GM20000 (cell line): ENCODE results near the gene CBX8.
A peak's percentile ranks its signal among the peaks of the same experiment; 100 is the strongest.

Source experiments
- DNase-seq: peaks from one replicate; pipeline ENCODE4 v3.0.0; 2012; ENCODE audit warnings: low spot score
- TF ChIP-seq, protein P1 (sequence below): IDR thresholded peaks from 2 replicates; pipeline ENCODE4 v1.5.1; 2012; ENCODE audit warnings: mild to moderate bottlenecking, control low read depth; ENCODE audit errors: extremely low read depth, missing control alignments

Gene CBX8

DNA sequence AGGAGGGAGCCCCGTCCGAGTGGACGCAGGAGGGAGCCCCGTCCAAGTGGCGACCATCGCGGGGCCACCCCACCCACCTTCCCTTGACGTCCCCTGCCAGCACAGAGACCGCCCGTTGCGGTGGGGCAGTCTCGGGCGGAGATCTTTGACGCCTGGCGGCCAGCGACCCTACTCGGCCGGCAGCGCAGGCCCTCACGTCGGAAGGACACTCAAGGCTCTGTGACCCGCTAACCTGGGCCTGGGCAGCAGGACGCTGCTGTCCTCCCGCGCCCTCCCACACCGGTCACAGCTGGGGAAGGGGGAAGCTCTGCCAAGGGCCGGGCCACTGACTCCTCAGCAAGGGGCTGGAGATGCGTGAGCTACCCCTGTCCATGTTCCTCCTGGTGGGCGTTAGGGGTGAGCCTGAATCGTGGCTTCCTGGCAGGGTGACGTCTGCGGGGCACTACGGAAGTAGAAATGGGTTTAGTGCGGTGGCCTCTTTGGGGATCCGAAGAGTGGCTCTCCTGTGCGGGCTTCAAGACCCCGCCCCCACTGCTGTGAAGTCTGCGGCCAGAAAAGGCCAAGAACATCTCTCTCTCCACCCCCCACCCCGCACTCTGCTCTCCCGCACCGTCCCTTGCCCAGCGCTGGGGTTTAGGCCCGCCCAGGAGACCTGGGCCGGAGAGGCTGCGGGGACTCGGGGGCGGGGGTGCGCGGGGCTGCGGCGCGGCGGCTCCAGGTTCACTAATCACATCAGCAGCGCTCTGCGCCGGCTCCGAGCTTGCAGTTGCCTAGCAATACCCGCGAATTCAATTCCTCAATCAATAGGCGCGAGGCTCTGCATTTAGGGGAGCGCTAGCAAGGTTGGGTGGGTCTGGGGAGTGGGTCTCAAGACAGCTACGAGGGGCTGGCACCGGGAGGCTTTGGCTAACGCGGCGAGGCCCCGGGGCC, 5.8 kb downstream of the CBX8 start:
- TF ChIP-seq, protein P1, sequence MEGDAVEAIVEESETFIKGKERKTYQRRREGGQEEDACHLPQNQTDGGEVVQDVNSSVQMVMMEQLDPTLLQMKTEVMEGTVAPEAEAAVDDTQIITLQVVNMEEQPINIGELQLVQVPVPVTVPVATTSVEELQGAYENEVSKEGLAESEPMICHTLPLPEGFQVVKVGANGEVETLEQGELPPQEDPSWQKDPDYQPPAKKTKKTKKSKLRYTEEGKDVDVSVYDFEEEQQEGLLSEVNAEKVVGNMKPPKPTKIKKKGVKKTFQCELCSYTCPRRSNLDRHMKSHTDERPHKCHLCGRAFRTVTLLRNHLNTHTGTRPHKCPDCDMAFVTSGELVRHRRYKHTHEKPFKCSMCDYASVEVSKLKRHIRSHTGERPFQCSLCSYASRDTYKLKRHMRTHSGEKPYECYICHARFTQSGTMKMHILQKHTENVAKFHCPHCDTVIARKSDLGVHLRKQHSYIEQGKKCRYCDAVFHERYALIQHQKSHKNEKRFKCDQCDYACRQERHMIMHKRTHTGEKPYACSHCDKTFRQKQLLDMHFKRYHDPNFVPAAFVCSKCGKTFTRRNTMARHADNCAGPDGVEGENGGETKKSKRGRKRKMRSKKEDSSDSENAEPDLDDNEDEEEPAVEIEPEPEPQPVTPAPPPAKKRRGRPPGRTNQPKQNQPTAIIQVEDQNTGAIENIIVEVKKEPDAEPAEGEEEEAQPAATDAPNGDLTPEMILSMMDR = no peak
- DNase-seq = no peak

DNA sequence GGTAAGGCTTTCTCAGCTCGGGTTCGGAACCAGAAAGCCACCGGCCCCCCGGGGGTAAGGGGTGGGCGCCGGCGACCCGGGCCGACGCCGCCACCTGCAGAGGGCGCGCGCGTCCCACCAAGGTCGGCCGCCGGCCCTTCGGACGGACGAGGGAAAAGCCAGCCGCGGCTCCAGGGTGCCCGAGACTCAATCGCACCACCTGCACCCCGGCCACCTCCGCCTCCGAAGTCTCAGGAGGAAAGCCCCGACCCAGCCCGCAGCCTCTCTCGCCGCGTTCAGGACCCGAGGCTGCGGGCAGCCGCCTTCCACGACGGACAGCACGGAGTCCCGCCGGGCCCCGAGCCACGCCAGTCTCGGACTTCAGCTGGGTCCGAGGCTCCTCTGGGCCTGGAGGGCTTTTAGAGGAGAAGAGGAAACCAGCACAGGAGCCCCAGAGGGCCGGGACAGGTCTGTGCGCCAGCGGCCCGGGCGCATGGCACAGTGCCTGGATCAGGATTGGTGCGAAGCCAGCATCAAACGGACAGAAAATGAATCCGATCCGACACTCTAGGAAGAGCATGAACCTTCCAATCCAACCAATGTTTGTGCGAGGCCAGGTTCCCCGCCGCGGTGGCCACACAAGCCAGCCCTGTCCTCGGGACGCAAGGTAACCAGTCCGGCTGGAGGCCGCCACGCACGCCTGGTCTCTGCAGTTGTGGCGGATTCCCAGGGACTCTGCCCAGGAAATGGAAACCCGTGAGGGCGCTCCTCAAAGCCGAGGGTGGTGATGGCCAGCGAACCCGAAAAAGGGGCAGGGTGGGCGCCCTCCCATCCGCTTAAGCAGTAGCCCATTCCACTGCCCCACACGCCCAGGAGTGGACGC, 6.7 kb downstream of the CBX8 start:
- TF ChIP-seq, protein P1 = peak; percentile 94
- peak; percentile 91 for DNase-seq

DNA sequence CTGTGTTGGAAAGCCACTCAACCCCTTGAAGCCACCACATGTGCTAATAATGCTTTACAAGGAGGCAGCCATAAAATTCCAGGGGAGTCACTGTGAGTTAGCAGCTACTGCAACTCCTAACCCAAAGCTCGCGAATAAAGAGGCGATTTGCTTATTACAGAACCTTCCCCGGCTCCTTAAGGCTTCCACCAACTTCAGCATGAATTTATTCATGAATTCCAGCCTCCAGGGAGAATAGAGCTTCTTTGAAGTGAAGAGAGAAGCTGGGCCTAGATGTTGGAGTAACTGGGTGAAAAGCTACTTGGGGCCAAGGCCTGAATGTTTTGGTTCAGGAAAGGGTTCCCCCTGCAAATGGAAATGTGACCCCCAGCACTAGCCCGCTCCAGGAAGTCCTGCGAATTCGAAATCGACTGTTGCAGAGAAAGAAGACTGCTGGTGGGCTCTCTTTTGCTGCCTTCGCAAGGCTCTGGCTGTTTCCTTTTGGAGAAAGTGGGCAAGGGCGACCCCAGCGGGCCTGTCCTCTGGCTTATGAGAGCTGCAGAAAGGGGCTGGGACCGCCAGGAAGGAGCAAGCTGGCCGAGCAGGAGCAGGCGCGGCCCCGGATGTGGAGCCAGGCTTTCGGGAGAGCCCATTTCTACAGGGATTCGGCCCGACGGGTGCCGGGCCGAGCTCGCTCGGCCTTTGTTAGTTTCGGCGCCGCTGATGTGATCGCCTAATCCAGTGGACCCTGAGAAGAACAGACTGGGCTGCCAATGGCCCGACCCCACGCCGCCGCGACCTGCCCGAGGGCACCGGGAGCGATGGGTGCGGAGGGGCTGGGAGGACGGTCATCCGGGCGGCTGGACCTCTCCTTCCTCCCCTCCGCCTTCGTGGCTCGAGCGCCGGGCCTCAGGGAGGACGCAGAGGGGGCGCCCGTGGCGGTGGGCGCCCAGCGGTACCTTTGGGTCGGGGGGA, 7.6 kb downstream of the CBX8 start:
- DNase-seq = no peak
- TF ChIP-seq, protein P1 = no peak

DNA sequence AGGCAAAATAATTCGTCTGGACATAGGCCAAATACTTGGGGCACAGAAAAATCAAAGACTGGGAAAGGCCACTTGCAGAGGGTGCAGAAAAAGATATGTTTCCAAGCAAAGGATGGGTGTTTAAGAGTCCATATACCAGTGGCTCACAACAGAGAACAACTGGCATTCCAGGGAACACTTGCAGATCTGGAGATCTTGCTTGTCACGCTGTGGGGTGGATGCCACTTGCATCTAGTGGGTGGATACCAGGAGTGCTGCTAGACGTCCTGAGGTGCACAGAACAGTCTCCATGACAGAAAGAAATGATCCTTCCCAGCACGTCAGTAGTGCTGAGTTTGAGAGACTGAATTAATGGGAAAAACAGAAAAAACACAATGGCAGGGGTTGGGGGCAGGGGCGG, 8.4 kb downstream of the CBX8 start:
- TF ChIP-seq, protein P1 = no peak
- DNase-seq = no peak

DNA sequence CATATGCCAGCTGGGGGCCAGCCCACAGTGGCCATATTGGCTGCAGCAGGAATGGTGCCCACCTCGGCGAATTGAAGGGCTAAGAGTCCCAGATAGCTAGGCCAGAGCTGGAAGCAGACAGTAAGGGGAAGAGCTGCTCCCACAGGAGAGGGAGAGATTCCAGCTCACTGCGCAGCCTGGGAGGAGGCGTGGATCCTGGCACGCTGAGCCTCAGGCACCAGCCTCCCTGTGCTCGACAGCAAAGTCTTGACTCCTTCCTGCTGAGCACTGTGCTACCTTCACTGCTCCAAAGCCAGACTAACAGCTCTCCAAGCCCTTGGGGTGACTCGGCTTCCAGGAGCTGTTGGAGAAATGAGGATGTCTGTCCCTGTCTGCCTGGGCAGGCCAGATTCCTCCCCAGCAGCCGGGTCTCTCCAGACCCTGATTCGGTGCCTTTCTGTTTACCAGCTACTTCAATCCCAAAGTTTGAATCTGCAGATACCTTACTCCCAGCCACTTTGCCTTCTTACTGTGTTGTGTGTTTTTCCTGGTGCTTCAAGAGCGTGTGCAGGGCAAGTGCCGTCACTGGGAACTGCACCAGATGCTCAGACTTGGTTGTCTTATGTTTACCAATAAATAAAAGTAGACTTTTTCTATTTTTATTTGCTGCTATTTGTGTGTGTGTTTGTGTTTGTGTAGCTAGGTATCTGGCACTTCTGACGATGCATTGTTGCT, 9.8 kb downstream of the CBX8 start:
- TF ChIP-seq, protein P1 = no peak
- no peak for DNase-seq
